C4-2B (cell line): Measurements from ENCODE around the gene RAE1.
A peak's percentile ranks its signal among the peaks of the same experiment; 100 is the strongest.

Experiments used
- H3K27ac ChIP-seq: fragments of 450-650 bp; 2 replicates; pipeline ENCODE4 v1.5.1; 2017
- CTCF ChIP-seq: fragments of 450-650 bp; conservative IDR thresholded peaks from 2 replicates; pipeline ENCODE4 v1.5.1; 2017; ENCODE audit warnings: mild to moderate bottlenecking
- ZFX ChIP-seq: fragments of 450-650 bp; IDR thresholded peaks from 2 replicates; pipeline ENCODE4 v1.6.1; 2017

The RAE1 gene

GRCh38 chr20:57327820-57328219 lies 23.2 kb upstream of the RAE1 start:
- no peak overlapping the region for H3K27ac ChIP-seq
- TF ChIP-seq ZFX (no peak), CTCF (no peak)

- TF ChIP-seq ZFX (no peak), CTCF (peak; percentile 50)
- H3K27ac ChIP-seq, result no peak within 1 kb of the TSS
Measured at GRCh38 chr20:57329608-57330221, 21.3 kb upstream of the RAE1 start, which contains the start of gene SPO11. SPO11 (plus strand) TSS chr20:57329803; CDS start chr20:57329868, 65 bp downstream.

- no peak for TF ChIP-seq ZFX
- no peak for TF ChIP-seq CTCF
- H3K27ac ChIP-seq, result no peak overlapping the region
Measured at GRCh38 chr20:57330998-57331397, 20.1 kb upstream of the RAE1 start.

- no peak overlapping the region for H3K27ac ChIP-seq
- TF ChIP-seq ZFX (no peak), CTCF (peak; percentile 71)
Measured at GRCh38 chr20:57332105-57333089, 18.7 kb upstream of the RAE1 start.

GRCh38 chr20:57335392-57335791 lies 15.7 kb upstream of the RAE1 start:
- H3K27ac ChIP-seq, result no peak overlapping the region
- TF ChIP-seq ZFX (no peak), CTCF (peak; percentile 19)

- H3K27ac ChIP-seq, result no peak overlapping the region
- TF ChIP-seq ZFX (no peak), CTCF (no peak)
Measured at GRCh38 chr20:57341663-57342062, 9.4 kb upstream of the RAE1 start.

- TF ChIP-seq ZFX (no peak), CTCF (no peak)
- no peak overlapping the region for H3K27ac ChIP-seq
Measured at GRCh38 chr20:57342829-57343228, 8.2 kb upstream of the RAE1 start.
